ENCODE data around the gene MLLT3.

The MLLT3 gene

GRCh38 chr9:20472342-20473045 is 149.8 kb downstream of the MLLT3 start:
- no peak for FAIRE-seq

DNA sequence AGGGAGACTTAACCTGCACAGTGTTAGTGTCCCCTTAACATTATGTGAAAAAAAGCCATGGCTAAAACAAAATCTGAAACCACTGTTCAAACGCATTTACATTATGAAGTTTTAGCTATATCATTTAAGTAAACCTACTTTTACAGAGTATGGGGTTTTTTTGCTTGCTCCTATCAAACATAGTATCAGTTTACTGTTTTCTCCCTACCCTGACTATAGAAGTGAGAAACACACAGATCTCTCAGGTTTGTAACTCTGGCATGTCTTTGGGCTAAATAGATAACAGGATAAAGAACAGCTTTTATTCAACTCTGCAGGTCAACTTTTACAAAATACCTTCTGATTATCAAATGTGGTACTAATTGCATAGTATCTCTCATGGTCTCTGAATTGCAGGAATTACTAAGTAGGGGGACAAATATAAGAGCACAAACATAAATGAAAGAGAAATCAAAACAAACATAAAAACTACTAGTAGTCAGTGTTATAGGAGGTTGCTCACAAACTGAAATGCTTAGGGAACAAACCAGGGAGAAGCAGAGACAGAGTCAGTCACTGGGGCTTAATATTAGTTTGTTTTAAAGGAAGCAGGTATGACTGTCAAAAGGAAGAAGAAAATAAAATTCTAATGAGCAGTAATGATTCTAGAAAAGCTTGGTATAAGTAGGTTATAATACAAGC is 155.8 kb downstream of the MLLT3 start:
- FAIRE-seq, result no peak

GRCh38 chr9:20464242-20464641 is 158.1 kb downstream of the MLLT3 start:
- FAIRE-seq, result no peak

GRCh38 chr9:20463823-20464222 is 158.5 kb downstream of the MLLT3 start:
- FAIRE-seq, result no peak

DNA sequence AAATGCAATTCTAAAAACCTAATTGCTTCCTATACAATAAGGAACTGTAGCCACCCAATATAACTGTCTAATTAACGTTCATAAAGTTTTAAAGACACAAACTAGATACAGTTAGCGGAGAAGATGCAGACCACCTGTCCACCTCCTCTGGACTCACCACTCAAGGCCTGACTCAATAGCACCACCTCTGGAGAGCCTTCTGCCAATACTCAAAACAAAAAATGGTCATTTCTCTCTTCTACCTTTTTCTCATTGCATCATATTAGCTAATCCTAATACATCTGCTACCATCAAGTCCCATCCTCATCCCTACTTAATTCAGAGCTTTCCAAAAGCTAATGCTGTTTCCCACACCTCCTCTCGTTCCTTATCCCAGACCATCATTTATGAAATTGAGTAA is 159.9 kb downstream of the MLLT3 start:
- FAIRE-seq, result no peak

DNA sequence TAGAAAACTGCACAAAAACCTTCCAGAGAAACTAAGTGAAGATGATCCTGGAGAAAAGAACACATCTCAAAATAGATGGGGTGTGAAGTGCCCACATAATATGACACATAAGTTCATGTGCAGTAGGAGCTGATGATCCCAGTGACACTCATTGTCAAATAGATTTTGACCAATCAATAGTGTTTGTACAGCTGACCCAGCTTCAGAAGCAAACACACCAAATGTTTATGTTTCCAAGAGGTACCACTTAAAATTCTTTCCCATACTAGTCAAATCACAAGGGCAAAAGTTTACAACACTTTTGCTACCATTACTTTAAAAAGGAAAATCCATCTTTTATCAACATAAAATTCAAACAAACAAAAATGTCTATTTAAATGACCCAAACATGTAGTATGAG is 175.0 kb downstream of the MLLT3 start:
- no peak for FAIRE-seq

- peak; percentile 75 for FAIRE-seq
These were observed 176.1 kb downstream of the MLLT3 start for GRCh38 chr9:20446248-20446647.

GRCh38 chr9:20442461-20443319 is 179.6 kb downstream of the MLLT3 start:
- no peak for FAIRE-seq

GRCh38 chr9:20441711-20442423 is 180.4 kb downstream of the MLLT3 start:
- FAIRE-seq, result no peak

GRCh38 chr9:20441166-20441565 is 181.1 kb downstream of the MLLT3 start:
- FAIRE-seq, result no peak

- FAIRE-seq, result no peak
These were observed 184.8 kb downstream of the MLLT3 start for GRCh38 chr9:20437476-20437875.

GRCh38 chr9:20436476-20437195 is 185.7 kb downstream of the MLLT3 start:
- no peak for FAIRE-seq

- FAIRE-seq, result no peak
These were observed 193.3 kb downstream of the MLLT3 start for GRCh38 chr9:20428976-20429375.

DNA sequence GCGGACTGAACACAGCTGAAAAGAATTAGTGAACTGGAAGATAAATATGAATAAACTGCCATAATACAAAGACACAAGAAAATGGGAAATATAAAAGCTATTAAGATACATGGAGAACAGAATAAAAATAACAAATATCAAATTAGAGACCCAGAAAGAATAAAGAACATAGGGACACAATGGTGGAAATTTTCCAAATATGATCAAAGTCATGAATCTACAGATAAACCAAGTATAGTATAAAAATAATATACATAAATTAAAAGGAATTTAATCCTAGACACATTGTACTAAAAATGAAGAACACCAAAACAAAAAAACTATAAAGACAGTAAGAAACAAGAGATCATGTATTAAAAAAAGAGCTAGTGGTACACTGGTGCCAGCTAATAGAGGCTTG is 194.9 kb downstream of the MLLT3 start:
- FAIRE-seq, result peak; percentile 55

DNA sequence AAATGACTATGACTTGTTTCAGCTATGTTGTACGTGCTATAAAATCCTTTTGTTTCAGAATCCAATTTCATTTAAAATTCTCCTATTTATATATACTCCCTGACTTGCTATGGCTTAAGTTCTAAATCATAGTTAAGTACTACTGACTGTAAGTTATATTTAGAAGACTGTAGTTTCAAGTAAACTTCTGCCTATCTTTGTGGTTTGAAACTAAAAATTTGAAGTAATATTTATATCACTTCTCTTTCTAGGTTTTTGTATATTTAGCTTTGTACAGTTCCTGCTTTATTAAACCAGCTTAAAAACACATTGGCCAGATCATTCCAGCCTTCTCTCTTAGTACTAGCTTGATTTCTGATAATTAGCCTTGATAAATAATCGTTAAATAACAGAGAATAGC is 196.3 kb downstream of the MLLT3 start:
- no peak for FAIRE-seq

GRCh38 chr9:20419533-20419932 is 202.8 kb downstream of the MLLT3 start:
- no peak for FAIRE-seq

GRCh38 chr9:20418485-20418884 is 203.8 kb downstream of the MLLT3 start:
- FAIRE-seq, result no peak

DNA sequence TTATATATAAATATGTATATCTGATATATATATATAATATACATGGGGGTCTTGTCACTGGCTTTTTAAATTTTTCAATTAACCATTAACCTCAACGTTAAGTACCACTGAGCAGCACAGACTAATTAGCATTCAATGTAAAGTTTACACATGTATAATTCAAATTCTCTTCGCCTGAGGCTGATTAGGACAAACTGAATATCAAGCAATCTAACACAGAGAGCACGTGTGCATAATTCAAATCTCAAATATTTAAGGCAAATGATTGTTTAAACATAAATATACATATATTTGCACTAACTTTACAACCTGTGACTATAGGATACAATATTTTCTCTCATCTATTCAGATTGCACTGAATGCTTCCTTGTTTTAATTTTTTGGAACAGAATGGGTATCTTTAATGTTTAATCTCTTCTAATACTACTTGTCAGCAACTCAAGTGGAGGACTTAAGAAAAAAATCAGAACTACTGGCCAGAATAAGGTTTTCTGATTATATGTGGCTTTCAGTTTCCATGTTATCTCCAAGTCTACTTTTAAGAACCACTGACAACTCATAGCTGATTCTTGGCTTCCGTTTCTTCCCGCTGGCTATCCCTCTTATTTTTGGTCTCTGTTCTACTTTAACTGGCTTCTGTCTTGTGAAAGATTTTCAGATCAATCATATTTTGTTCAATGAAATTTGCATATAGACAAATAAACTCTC is 204.8 kb downstream of the MLLT3 start:
- FAIRE-seq, result peak; percentile 13

DNA sequence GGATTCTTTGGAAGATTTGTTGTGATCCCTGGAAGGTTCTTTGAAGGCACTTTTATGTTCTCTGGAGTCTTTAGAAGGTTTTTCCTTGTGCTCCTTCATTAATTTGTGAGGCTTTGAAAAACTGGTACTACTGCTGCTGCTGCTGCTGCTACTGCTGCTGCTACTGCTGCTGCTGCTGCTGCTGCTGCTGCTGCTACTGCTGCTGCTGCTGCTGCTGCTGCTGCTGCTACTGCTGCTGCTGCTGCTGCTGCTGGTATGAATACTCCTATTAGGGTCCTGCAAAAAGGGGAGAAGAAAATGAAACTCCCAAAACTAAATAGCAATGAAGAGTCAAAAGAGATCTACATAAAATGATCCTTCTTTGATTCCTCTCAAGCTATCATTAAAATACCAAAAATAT is 208.1 kb downstream of the MLLT3 start:
- no peak for FAIRE-seq

- FAIRE-seq, result no peak
These were observed 212.8 kb downstream of the MLLT3 start for GRCh38 chr9:20409321-20410092.

DNA sequence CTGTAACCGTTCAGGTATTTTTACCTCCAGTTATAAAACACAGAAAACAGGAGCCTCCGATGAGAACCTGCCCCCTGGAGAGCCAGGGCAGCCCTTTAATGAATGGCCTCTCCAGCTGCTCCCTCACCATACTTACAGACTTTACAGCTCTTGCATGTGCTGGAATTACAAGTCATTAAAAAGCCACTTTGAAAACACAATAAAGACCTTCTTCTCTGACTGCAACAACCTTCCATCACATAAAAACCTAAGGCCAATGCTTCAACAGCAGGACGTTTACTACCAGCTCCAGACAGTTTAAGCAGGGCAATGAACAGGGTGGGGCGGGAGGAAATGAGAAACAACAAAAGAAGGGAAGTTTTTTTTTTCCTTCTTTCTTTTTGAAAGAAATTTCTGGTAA is 213.8 kb downstream of the MLLT3 start:
- FAIRE-seq, result no peak
